Stimulated activated CD8-positive, alpha-beta memory T cell treated with anti-CD3 and anti-CD28 coated beads, Interleukin-7, amount 100 ng/mL, for 24 hours (primary cell): ENCODE measurements around the gene KRTAP5-5.
"Not testable (repeated sequence)": the region's sequence is repeated elsewhere in the genome, so short reads cannot be mapped to it uniquely, and the experiment has no call there.

Experiments used
- DNase-seq: peaks from one replicate; pipeline ENCODE4 v3.0.0-alpha.2; 2020; ENCODE audit warnings: low read depth

KRTAP5-5 gene, protein sequence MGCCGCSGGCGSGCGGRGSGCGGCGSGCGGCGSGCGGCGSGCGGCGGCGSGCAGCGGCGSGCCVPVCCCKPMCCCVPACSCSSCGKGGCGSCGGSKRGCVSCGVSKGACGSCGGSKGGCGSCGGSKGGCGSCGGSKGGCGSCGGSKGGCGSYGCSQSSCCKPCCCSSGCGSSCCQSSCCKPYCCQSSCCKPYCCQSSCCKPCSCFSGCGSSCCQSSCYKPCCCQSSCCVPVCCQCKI

DNA sequence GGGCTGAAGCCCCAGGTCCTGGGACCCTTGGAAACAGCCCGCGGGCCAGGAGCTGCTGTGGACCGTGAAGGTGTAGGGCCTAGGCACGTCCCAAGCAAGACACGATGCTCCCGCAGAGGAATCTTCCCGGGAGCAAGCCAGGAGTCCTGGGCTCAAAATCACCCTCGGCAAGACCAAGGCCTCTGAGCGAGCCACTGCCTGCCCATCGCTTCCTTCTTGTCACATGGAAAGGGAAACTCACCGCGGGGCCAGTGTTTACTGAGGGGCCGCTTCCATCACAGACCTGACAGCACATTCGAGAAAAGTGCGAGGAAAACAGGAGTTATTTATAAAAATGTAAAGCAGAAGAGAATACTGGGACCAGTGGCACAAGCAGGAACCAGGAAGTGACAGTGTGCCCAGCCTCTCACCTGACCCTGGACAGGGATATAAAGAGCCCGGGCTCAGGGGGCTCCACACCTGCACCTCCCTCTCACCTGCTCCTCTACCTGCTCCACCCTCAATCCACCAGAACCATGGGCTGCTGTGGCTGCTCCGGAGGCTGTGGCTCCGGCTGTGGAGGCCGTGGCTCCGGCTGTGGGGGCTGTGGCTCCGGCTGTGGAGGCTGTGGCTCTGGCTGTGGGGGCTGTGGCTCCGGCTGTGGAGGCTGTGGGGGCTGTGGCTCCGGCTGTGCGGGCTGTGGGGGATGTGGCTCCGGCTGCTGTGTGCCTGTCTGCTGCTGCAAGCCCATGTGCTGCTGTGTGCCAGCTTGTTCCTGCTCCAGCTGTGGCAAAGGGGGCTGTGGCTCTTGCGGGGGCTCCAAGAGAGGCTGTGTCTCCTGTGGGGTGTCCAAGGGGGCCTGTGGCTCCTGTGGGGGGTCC, at the start of gene KRTAP5-5:
TSS of gene KRTAP5-5 (plus strand) at position 450 of the 860 bp plus-strand sequence. CDS start at position 516, 66 bp downstream.
- DNase-seq, result no peak

DNA sequence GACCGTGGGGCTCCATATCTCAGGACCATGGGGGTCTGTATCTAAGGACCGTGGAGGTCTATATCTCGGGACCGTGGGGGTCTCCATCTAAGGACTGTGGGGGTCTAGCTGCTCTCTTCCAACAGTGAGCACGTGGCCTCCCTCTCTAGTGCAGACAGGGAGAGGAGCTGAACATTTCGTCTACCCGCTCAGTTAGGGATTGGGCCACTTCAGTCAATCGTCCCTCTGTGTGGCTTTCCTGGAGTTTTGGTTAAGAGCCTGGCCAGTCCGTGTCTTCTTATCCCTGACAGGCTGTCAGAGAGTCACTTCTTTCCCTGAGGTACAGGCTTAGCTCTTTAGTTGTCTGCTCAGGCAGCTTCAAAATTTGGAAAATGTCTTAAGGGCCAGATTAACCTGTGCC, 47.6 kb upstream of the KRTAP5-5 start:
- DNase-seq, result no peak

DNA sequence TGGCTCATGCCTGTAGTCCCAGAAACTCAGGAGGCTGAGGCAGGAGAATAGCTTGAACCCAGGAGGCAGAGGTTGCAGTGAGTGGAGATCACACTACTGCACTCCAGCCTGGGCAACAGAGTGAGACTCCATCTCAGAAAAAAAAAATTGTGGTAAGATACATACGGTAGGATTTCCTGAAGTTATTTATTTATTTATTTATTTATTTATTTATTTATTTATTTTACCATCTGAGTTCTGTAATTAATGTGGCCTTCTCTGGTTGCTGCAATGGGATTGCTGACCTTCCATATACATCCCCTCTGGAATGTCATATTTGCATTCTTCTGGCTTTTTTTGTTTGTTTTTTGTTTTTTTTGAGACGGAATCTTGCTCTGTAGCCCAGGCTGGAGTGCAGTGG, 46.7 kb upstream of the KRTAP5-5 start:
- not testable (repeated sequence) for DNase-seq

DNA sequence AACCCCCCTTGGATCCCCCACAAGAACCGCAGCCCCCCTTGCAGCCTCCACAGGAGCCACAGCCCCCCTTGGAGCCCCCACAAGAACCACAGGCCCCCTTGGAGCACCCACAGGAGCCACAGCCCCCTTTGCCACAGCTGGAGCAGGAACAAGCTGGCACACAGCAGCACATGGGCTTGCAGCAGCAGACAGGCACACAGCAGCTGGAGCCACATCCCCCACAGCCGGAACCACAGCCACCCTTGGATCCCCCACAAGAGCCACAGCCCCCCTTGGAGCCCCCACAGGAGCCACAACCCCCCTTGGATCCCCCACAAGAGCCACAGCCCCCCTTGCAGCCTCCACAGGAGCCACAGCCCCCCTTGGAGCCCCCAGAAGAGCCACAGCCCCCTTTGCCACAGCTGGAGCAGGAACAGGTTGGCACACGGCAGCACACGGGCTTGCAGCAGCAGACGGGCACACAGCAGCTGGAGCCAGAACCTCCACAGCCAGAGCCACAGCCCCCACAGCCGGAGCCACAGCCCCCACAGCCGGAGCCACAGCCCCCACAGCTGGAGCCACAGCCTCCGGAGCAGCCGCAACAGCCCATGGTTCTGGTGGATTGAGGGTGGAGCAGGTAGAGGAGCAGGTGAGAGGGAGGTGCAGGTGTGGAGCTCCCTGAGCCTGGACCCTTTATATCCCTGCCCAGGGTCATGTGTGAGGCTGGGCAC, 44.8 kb upstream of the KRTAP5-5 start, which contains the start of gene KRTAP5-1:
TSS of gene KRTAP5-1 (minus strand) at position 623 of the 710 bp plus-strand sequence. CDS start at position 589, 34 bp downstream.
- not testable (repeated sequence) for DNase-seq

DNA sequence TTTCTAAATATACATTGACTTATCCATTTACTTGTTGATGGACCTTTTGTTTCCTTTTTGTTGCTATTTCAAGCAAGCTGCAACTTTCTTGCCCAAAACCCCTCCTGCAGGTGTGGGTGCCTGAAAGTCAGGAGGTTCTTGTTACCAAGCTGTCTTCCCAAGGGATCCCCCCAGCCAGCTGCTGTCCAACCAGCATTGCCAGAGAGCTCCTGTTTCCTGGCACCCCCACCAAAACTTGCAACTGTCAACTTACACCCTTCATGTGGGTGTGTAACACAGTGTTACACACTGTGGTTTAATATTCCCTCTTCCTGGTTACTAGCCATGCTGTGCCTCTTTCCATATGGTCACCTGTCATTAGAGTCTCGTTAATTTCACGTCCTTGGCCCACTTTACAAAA, 42.9 kb upstream of the KRTAP5-5 start:
- no peak for DNase-seq

DNA sequence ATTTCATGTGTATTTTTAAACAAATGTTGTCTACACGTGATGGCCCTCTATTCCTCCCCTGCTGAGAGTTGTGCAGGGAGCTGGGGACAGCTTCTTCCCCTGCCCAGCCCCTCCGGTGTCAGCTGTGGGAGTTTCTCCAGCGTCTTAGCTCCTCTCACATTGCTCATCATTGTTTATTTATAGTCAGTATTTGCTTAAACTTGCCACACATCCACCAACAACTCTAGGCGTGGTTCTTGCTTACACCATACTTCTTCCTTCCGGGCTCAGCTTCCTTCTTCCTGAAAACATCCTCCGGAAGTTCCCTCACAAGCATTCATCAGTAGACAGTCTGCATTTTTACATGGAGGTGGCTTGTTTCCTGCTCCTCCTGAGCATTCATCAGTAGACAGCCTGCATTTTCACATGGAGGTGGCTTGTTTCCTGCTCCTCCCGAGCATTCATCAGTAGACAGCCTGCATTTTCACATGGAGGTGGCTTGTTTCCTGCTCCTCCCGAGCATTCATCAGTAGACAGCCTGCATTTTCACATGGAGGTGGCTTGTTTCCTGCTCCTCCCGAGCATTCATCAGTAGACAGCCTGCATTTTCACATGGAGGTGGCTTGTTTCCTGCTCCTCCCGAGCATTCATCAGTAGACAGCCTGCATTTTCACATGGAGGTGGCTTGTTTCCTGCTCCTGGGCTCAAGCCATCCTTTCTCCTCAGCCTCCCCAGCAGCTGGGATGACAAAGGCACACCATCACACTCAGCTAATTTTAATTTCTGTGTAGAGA, 40.2 kb upstream of the KRTAP5-5 start:
- DNase-seq, result not testable (repeated sequence)

DNA sequence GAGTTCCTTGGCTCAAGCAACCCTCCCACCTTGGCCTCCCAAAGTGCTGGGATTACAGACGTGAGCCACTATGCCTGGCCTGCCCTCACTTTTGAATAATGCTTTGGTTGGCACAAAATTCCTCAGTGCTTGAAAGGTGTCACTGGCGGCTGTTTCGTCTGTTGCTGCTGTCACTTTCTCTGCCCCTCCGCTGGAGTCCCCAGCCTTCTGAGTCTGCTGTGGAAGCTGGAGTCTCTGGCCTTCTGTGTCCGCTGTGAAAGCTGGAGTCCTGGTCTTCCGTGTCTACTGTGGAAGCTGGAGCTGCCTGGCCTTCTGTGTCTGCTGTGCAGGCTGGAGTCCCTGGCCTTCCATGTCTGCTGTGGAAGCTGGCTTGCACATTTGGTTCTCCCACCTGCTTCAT, 39.6 kb upstream of the KRTAP5-5 start:
- no peak for DNase-seq

DNA sequence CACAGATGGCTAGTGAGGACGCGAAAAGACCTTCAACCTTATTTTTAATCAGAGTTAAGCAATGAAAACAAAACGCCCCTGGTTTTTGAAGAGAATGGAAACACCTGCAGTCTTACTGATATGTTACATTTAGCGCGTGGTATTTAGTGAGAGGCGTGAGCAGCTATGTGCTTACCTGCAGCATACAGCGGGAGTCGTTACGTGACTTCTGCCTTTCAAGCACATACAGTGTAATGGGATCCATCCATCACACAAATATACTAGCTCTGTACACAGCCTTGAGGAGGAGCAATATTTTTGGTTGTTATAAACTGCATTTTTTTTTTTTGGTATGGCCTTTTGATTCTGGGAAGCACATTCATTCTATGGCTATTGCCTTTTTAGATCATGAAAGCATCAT, 36.9 kb upstream of the KRTAP5-5 start:
- DNase-seq, result no peak

DNA sequence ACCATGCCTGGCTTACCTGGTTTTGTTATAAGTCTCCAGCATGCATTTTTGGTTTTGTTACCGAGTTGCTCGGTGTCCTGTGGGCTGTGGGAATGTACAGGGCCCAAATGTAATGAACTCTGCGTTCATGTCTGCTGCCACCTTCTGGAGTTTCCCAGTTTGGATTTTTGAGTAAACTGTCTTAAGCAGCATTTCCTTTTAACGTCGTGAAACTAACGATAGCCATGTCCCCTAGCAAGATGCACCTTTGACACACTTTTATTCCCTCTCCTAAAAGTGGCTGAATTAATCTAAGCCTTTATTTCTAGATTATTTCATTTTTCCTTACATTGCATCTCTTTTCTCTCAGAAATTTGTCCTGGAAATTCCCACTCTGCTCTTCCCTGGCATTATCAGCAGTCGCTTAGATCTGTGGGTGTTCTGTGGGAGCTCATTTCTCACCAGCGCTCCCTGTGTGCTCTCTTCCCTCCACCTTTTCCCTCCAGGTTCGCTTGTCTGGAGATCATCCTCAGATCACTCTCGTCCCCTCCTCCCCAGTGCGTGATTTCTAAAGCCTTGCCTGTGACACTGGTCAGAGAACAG, 33.5 kb upstream of the KRTAP5-5 start:
- not testable (repeated sequence) for DNase-seq

DNA sequence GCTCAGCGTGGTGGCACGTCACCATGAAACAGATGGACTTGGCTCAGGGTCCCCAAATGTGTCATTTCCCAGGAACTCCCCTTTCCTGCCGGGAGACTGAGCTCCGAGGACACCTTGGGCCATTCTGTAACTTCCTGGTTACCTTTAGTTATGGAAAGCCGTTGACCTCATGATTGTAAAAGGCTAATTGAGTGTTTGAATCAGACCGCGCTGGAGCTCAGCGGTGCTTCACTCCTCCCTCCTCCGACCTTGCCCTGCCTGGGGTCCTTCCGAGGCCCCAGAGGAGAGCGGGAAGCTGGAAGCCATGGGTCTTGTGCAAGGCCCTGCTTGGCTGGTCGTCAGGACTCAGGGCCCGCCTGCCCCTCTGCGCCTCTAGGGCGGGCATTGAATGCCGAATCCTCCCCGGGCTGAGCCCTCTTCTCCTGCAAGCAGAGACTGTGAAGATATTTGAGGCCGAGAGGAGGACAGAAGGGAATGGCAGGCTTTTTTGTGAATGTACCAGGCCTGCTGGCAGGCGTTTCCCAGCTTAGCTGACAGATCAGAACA, 32.9 kb upstream of the KRTAP5-5 start:
- DNase-seq, result not testable (repeated sequence)

DNA sequence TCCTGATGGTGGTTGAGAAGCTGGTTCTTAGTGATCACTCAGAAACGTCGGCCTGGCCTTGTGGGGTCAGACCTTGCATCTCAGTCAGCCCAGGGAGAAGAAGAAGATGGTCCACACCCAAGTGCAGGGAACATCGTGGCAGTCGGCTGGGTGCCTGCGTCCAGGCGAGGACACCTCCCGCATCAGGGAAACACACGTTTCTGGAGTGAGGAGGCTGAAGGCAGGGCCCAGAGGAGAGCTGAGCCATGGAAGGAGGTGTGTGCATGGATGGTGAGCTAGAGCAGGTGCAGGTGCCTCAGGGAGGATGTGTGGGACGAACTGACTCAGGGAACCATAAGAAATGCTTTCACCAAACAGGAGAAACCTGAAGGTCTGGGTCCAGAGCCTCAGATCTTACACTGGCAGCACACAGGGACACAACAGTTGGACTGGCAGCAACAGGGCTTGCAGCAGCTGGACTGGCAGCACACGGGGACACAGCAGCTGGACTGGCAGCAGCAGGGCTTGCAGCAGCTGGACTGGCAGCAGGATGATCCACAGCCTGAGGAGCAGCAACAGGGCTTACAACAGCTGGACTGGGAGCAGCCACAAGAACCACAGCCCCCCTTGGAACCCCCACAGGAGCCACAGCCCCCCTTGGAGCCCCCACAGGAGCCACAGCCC, 32.1 kb upstream of the KRTAP5-5 start:
- DNase-seq, result no peak

DNA sequence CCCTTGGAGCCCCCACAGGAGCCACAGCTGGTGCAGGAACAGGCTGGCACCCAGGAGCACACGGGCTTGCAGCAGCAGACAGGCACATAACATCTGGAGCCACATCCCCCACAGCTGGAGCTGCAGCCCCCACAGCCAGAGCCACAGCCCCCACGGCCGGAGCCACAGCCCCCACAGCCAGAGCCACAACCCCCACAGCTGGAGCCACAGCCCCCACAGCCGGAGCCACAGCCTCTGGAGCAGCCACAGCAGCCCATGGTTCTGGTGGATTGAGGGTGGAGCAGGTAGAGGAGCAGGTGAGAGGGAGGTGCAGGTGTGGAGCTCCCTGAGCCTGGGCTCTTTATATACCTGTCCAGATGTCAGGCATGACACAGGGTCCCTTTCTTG, 31.6 kb upstream of the KRTAP5-5 start, which contains the start of gene KRTAP5-2:
TSS of gene KRTAP5-2 (minus strand) at position 301 of the 387 bp plus-strand sequence. CDS start at position 257, 44 bp downstream.
- no peak for DNase-seq

DNA sequence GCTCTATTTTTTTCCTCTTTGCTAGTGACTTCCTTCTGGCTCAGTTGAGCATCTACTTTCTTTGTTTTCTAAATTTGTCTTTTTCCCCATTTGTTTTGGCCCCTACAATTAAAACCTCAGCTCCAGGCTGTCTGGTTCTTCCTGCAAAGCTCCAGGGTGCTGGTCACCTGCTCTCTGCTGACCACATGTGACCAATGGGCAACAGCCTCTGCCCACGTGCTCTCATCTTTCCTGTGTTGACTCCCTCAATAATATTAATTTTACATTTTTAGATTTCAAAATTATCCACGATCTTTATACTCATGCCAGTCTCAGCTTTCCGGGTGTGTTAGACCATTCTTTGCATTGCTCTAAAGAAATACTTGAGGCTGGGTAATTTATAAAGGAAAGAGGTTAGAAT, 31.2 kb upstream of the KRTAP5-5 start:
- DNase-seq, result not testable (repeated sequence)

DNA sequence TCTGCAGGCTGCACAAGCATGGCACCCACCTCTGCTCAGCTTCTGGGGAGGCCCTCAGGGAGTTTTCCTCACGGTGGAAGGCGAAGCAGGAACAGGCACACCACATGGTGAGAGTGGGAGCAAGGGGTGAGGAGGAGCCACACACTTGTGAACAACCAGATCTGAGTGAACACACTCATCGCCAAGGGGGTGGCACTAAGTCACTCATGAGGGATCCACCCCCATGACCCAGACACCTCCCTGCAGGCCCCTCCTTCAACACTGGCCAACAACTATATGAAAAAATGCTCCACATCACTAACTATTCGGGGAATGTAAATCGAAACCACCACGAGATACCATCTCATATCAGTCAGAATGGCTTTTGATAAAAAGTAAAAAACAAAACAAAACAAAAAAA, 30.8 kb upstream of the KRTAP5-5 start:
- DNase-seq, result no peak

DNA sequence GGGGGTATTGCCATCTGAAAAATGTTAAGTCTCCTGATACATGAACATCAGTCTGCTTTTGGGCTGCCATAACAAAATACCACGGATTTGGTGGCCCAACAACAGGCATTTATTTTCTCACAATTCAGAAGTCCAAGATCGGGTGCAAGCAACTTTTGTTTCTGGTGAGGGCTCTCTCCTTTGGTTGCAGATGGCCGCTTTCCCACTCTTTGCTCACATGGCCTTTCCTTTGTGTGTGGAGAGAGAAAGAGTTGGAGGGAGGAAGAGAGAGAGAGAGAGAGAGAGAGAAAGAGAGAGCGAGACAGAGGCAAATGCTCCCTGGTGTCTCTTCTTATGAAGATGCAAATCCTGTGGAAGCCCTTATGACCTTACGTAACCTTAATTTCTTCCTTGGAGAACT, 28.9 kb upstream of the KRTAP5-5 start:
- DNase-seq, result no peak

DNA sequence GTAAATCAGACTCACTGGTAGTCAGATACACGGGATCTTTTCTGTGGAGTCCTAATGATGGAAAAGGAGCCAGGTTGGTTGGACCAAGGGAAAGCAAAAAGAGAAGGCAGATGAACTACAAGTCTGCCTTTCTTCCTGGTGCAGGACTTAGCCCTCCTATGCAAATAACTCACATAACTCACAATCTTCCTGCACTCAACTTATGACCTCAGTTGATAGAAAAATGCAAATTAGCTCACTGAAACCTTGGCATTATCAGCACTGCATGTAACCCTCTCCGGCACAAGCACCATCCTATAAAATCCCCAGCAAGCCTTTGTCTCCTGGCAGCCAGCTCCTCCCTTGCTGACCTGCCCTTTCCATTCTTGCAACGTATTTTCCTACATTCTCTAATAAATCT, 27.9 kb upstream of the KRTAP5-5 start:
- DNase-seq, result not testable (repeated sequence)

DNA sequence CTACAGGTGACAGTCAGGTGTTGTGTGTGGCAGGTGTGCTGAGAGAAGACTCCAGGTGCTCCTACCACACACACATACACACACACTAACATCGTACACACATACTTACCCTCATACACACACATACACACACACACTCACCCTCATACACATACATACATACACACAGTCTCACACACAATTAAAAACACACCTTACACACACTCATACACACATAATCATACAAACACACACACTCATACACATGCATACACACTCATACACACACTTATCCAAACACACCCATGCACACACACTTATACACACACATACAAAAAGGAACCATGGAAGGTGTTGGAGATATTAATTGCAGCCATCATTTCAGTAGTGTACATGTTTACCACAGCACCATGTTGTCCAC, 25.9 kb upstream of the KRTAP5-5 start:
- DNase-seq, result no peak

DNA sequence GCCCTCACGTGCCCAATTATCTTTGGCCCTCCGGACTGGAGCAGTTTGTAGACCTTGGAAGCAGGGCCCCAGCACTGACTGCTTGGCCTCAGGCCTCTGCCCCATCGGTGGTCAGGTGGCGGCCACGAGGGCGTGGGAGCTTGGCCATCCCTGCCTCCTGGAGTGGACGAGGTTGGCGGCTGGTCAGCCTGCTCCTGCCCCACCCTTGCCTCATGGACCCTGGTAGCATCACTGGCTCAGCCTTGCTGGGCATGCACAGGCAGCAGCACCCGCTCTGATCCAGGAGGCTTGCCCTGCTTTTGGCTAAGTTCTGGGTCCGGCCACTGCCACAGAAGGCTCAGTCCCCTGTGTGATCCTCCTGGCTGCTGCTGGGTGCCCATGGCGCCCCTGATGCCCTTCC, 25.4 kb upstream of the KRTAP5-5 start:
- no peak for DNase-seq

DNA sequence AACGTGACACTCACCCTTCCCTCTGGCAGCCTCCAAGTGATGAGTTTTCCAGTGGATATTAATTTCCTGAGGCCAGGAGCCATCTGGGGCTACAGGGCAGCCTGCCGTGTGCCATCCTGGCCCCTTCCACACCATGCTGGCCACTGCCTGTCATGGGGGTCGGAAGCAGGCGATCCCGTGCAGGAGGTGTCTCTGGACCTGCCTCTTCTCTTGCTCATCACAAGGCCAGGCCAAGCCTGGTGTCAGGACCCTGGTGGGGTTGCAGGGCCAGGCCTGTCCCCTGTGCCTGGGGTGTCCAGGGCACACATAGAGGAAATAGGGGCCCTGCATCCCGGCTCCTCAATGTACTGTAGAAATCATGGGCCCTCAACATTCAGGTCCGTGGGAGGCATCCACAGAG, 24.9 kb upstream of the KRTAP5-5 start:
- DNase-seq, result no peak

DNA sequence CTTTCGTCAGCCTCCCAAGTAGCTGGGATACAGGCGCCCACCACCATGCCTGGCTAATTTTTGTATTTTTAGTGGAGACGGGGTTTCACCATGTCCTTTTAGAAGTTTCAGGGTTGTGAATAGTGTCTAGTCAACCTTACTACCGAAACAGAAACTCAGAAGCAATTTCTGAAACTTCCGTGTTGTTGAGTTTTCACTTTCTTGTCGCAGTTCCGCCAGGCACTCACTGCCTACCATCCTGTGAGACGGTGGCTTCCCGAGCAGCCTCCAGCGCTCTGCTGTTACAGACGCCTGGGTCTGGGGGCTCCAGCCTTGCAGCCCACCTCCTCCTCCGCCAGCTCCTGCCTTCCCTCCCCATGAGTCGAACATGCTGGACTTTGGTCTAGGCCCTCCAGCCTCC, 23.7 kb upstream of the KRTAP5-5 start:
- not testable (repeated sequence) for DNase-seq
